Measurements from ENCODE around the gene LCP1. TPM values are rescaled to one million over a fixed set of nuclear protein-coding genes. Genes with fewer than 3 reads are reported as not detected.

LCP1 gene
- total RNA-seq = 0.86 and 1.1 TPM in 2 replicates

GRCh38 chr13:46181840-46182490 lies at the start of gene LCP1:
LCP1 (minus strand) TSS chr13:46182177; CDS start chr13:46159662, 22,515 bp downstream.

DNA sequence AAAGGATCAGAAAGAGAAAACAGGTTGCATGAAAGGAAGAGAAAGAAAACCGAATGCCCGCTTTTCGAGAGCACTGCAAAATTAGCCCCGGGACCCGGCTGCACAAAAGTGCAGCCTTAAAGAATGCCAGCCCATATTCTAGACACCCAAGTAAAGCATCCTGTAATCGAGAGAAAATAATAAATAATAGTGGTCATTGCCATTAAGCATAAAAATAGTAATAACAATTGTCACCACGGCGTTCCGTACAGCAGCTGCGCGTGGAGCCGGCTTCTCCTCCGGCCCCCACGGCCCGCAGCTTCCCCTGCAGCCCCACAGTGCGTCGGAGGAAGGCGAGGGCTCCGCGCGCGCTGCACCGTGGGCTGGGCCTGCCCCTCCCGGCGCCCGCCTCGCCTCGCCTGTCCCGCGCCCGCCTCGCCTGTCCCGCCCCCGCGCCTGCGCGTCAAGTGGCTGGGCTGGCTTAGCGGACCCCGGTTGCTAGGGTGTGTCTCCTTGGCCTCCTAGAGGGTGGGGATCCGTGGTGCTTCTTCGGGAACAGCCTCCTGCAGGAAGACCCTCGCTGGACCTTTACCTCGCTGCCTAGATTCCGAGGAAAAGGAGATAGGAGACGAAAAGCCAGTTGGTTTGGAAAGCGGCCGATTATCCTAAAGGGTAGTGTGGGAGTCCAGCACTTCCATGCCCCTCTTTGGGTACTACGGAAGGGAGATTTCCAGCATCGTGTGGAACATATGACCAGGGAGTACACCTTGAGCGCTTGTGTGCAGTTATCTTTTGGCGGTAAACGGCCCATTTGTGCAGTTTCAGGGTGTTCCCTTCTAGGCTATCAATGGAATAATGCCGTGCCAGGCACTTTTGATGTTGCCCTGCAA lies 29.7 kb upstream of the LCP1 start, which contains the start of gene LRRC63:
TSS of gene LRRC63 (plus strand) at position 446 of the 869 bp plus-strand sequence. CDS start 1,107 bp downstream, outside the sequence.

GRCh38 chr13:46104868-46105267 lies 77.1 kb downstream of the LCP1 start, which contains the start of gene CPB2:
CPB2 (minus strand) TSS chr13:46105033; CDS start chr13:46105009, 24 bp downstream.

Other genes with a start within 250 kb of the LCP1 start
- gene ZC3H13, start 129.4 kb downstream of the LCP1 start, total RNA-seq = 12.5 and 13.7 TPM in 2 replicates
- gene CPB2, start 77.1 kb downstream of the LCP1 start, total RNA-seq = not detected in 2 replicates
- gene LRRC63, start 29.8 kb upstream of the LCP1 start, total RNA-seq = not detected in 2 replicates
- gene RUBCNL, start 205.1 kb upstream of the LCP1 start, total RNA-seq = 0.65 and 0.78 TPM in 2 replicates

All from hair follicular keratinocyte (primary cell).